H9 (cell line): ENCODE data around the gene HFE. TPM values are rescaled to one million over a fixed set of nuclear protein-coding genes. Genes with fewer than 3 reads are reported as not detected.

ENCODE experiments used
- DNase-seq: peaks from one replicate; pipeline ENCODE4 v3.0.0-alpha.2; 2017
- H2AFZ ChIP-seq: one replicate; pipeline ENCODE4 v1.6.1; 2013; ENCODE audit warnings: mild to moderate bottlenecking, low read length, control low read depth, moderate library complexity
- H2AK5ac ChIP-seq: 2 replicates; pipeline ENCODE4 v1.6.1; 2013; ENCODE audit warnings: low read length, control low read depth, mixed read lengths; ENCODE audit not compliant: insufficient read length
- H2BK120ac ChIP-seq: one replicate; pipeline ENCODE4 v1.6.1; 2013; ENCODE audit warnings: low read depth, mild to moderate bottlenecking, low read length, control low read depth, inconsistent platforms; ENCODE audit not compliant: poor library complexity, severe bottlenecking
- H2BK12ac ChIP-seq: 2 replicates; pipeline ENCODE4 v1.6.1; 2013; ENCODE audit warnings: low read length, control low read depth, mixed read lengths, low read depth; ENCODE audit not compliant: insufficient read length
- H2BK15ac ChIP-seq: 2 replicates; pipeline ENCODE4 v1.6.1; 2013; ENCODE audit warnings: low read depth, low read length, control low read depth
- H2BK20ac ChIP-seq: one replicate; pipeline ENCODE4 v1.6.1; 2013; ENCODE audit warnings: low read depth, mild to moderate bottlenecking, low read length, control low read depth, inconsistent platforms; ENCODE audit not compliant: poor library complexity, severe bottlenecking
- H2BK5ac ChIP-seq: 2 replicates; pipeline ENCODE4 v1.6.1; 2013; ENCODE audit warnings: low read length, control low read depth, mixed read lengths; ENCODE audit not compliant: insufficient read length
- H3K14ac ChIP-seq: 2 replicates; pipeline ENCODE4 v1.6.1; 2013; ENCODE audit warnings: low read length, control low read depth; ENCODE audit not compliant: insufficient read depth
- H3K18ac ChIP-seq: 2 replicates; pipeline ENCODE4 v1.6.1; 2013; ENCODE audit warnings: low read depth, mild to moderate bottlenecking, mixed read lengths, low read length, control low read depth; ENCODE audit not compliant: insufficient read length
- H3K23ac ChIP-seq: 2 replicates; pipeline ENCODE4 v1.6.1; 2013; ENCODE audit warnings: low read length, control low read depth, mixed read lengths, low read depth; ENCODE audit not compliant: insufficient read length
- H3K23me2 ChIP-seq: 2 replicates; pipeline ENCODE4 v1.6.1; 2013; ENCODE audit warnings: low read depth, mild to moderate bottlenecking, mixed read lengths, low read length, control low read depth; ENCODE audit not compliant: insufficient read length, poor library complexity, severe bottlenecking
- H3K27ac ChIP-seq: 2 replicates; pipeline ENCODE4 v1.5.1; 2013; ENCODE audit warnings: low read length, control low read depth, mixed read lengths, low read depth; ENCODE audit not compliant: insufficient read length
- H3K27me3 ChIP-seq: 2 replicates; pipeline ENCODE4 v1.6.1; 2013; ENCODE audit warnings: low read length, control low read depth, inconsistent platforms; ENCODE audit not compliant: insufficient read depth
- H3K4ac ChIP-seq: 2 replicates; pipeline ENCODE4 v1.6.1; 2013; ENCODE audit warnings: low read depth, mild to moderate bottlenecking, control low read depth, inconsistent platforms, low read length, moderate library complexity
- H3K4me1 ChIP-seq: 2 replicates; pipeline ENCODE4 v1.6.1; 2013; ENCODE audit warnings: low read length, control low read depth, inconsistent platforms; ENCODE audit not compliant: insufficient read depth
- H3K4me2 ChIP-seq: 2 replicates; pipeline ENCODE4 v1.6.1; 2013; ENCODE audit warnings: low read length, control low read depth, mixed read lengths; ENCODE audit not compliant: insufficient read length, insufficient read depth
- H3K56ac ChIP-seq: 2 replicates; pipeline ENCODE4 v1.6.1; 2013; ENCODE audit warnings: low read depth, mild to moderate bottlenecking, mixed read lengths, low read length, control low read depth; ENCODE audit not compliant: insufficient read length
- H3K79me1 ChIP-seq: 2 replicates; pipeline ENCODE4 v1.6.1; 2013; ENCODE audit warnings: low read depth, mild to moderate bottlenecking, moderate library complexity, low read length, control low read depth, inconsistent platforms; ENCODE audit not compliant: insufficient read depth, poor library complexity, severe bottlenecking
- H3K79me2 ChIP-seq: 2 replicates; pipeline ENCODE4 v1.6.1; 2013; ENCODE audit warnings: low read length, control low read depth, inconsistent platforms; ENCODE audit not compliant: insufficient read depth
- H3K9ac ChIP-seq: 2 replicates; pipeline ENCODE4 v1.6.1; 2013; ENCODE audit warnings: low read length, control low read depth, mixed read lengths; ENCODE audit not compliant: insufficient read length; ENCODE audit errors: extremely low read depth
- H3K9me3 ChIP-seq: one replicate; pipeline ENCODE4 v1.6.1; 2013; ENCODE audit warnings: low read depth, low read length, inconsistent platforms; ENCODE audit not compliant: control insufficient read depth
- H3T11ph ChIP-seq: one replicate; pipeline ENCODE4 v1.6.1; 2013; ENCODE audit warnings: mild to moderate bottlenecking, low read length, control low read depth, inconsistent platforms
- H4K20me1 ChIP-seq: one replicate; pipeline ENCODE4 v1.6.1; 2013; ENCODE audit not compliant: control insufficient read depth, insufficient read length, insufficient read depth
- H4K5ac ChIP-seq: 2 replicates; pipeline ENCODE4 v1.6.1; 2013; ENCODE audit warnings: low read depth, mild to moderate bottlenecking, mixed read lengths, low read length, control low read depth; ENCODE audit not compliant: insufficient read length
- H4K8ac ChIP-seq: replicated peaks from 2 replicates; pipeline ENCODE4 v1.6.1; 2013; ENCODE audit warnings: low read length, control low read depth, mixed read lengths, low read depth; ENCODE audit not compliant: insufficient read length
- H4K91ac ChIP-seq: 2 replicates; pipeline ENCODE4 v1.6.1; 2013; ENCODE audit warnings: low read depth, mild to moderate bottlenecking, moderate library complexity, mixed read lengths, low read length, control low read depth; ENCODE audit not compliant: insufficient read length
- H3K27ac Mint-ChIP-seq, 3 experiments: 2 replicates in 2 of 3; 3 replicates in 1 of 3; pipeline ENCODE4 v1.8.0; 2020 to 2021; ENCODE audit warnings: mixed read lengths in 3 of 3, mild to moderate bottlenecking in 1 of 3, moderate library complexity in 1 of 3
- H3K27me3 Mint-ChIP-seq: 2 replicates; pipeline ENCODE4 v1.8.0; 2021; ENCODE audit warnings: low read depth, mild to moderate bottlenecking, moderate library complexity, mixed read lengths
- H3K36me3 Mint-ChIP-seq, 3 experiments: 2 replicates in 2 of 3; 3 replicates in 1 of 3; pipeline ENCODE4 v1.8.0; 2020 to 2021; ENCODE audit warnings: low read depth in 3 of 3, mixed read lengths in 3 of 3; ENCODE audit not compliant: insufficient read depth in 1 of 3
- H3K4me1 Mint-ChIP-seq, 2 experiments: 2 replicates each; pipeline ENCODE4 v1.8.0; 2020; ENCODE audit warnings: mixed read lengths in 2 of 2
- H3K4me3 Mint-ChIP-seq, 2 experiments: 2 replicates in 1 of 2; 3 replicates in 1 of 2; pipeline ENCODE4 v1.8.0; 2020 to 2021; ENCODE audit warnings: mild to moderate bottlenecking in 2 of 2, mixed read lengths in 2 of 2, moderate library complexity in 1 of 2
- H3K9me3 Mint-ChIP-seq, 2 experiments: 2 replicates in 1 of 2; 3 replicates in 1 of 2; pipeline ENCODE4 v1.8.0; 2020; ENCODE audit warnings: mild to moderate bottlenecking in 2 of 2, mixed read lengths in 2 of 2, moderate library complexity in 1 of 2
- CTCF ChIP-seq: fragments of 200-600 bp; sonication (generic); conservative IDR thresholded peaks from 3 replicates; pipeline ENCODE4 v1.8.0; 2021; ENCODE audit warnings: antibody characterized with exemption, mild to moderate bottlenecking
- WGBS: extraction: QIAGEN DNeasy Blood & Tissue Kit; methylation state at CpG from one replicate; pipeline ENCODE4 v1.1.7; 2013; ENCODE audit warnings: missing lambda C conversion rate, low lambda C conversion rate, mixed read lengths; ENCODE audit not compliant: insufficient read length; ENCODE audit errors: extremely low coverage; 5-methylcytosine and 5-hydroxymethylcytosine counted together
- long read RNA-seq: library from polyadenylated mRNA; unstranded; transcript quantifications from one replicate; pipeline ENCODE4 v2.0.0, GENCODE V29; 2020
- total RNA-seq: library from RNA; stranded (reverse); gene quantifications from 2 replicates; pipeline ENCODE4 v1.2.1, GENCODE V29; 2021

The HFE gene
- total RNA-seq, result 0.29 and 0.98 TPM in 2 replicates
- long read RNA-seq, result 0 reads

GRCh38 chr6:26087284-26088115, at the start of gene HFE:
TSS of gene HFE (plus strand) at chr6:26087429. CDS start at chr6:26087441, 12 bp downstream.
- Histone ChIP-seq H3K9ac (peak within 1 kb of the TSS; percentile 41), H2AK5ac (no peak within 1 kb of the TSS), H3K27me3 (no peaks in the 10 kb centered on the region), H3K9me3 (no peaks in the 10 kb centered on the region), H3T11ph (no peak within 1 kb of the TSS), H3K4ac (no peak within 1 kb of the TSS), H3K56ac (no peak within 1 kb of the TSS), H3K4me2 (peak within 1 kb of the TSS; percentile 89), H4K91ac (no peak within 1 kb of the TSS), H3K23ac (no peak within 1 kb of the TSS), H2BK120ac (no peak within 1 kb of the TSS), H4K8ac (no peak within 1 kb of the TSS), H3K18ac (no peak within 1 kb of the TSS), H3K23me2 (peaks cover 9% of the 10 kb centered on the region), H3K14ac (peak within 1 kb of the TSS; percentile 24; the same call in 1 of the 2 replicates), H2BK15ac (no peak within 1 kb of the TSS; the same call in 1 of the 2 replicates), H2BK20ac (no peak within 1 kb of the TSS), H2BK5ac (no peak within 1 kb of the TSS), H3K4me1 (no peaks in the 10 kb centered on the region), H4K5ac (no peak within 1 kb of the TSS), H3K27ac (no peak within 1 kb of the TSS), H2BK12ac (no peak within 1 kb of the TSS), H3K79me1 (no peaks in the 10 kb centered on the region), H2AFZ (peak within 1 kb of the TSS; percentile 57), H4K20me1 (no peaks in the 10 kb centered on the region), H3K79me2 (no peaks in the 10 kb centered on the region)
- Mint-ChIP-seq H3K27me3 (no peaks in the 10 kb centered on the region; the same call in none of the 2 replicates), H3K4me1 (peaks cover 18 to 20% of the 10 kb centered on the region in 2 experiments), H3K27ac (peak within 1 kb of the TSS in 2 of 3 experiments; percentile 36 to 68; a peak in 2 of 7 replicates), H3K4me3 (peak within 1 kb of the TSS; percentile 81 to 84), H3K36me3 (peaks cover 0 to 3% (median 1%) of the 10 kb centered on the region in 3 experiments; a peak in 1 of 7 replicates), H3K9me3 (peaks cover 0 to 4% of the 10 kb centered on the region in 2 experiments; a peak in 3 of 5 replicates)
- TF ChIP-seq CTCF, result peak; percentile 35; the same call in 1 of the 3 replicates
- WGBS, result no CpG with 5 or more reads among the region's 41 CpGs
- peak; percentile 59 for DNase-seq
